ENCODE measurements around the gene STK39. TPM values are rescaled to one million over a fixed set of nuclear protein-coding genes. Genes with fewer than 3 reads are reported as not detected.
A peak's percentile ranks its signal among the peaks of the same experiment; 100 is the strongest.

Gene STK39
- total RNA-seq, 1 experiment from 2014 or later, result 13.8 TPM

GRCh38 chr2:167964650-167965413 lies 282.6 kb downstream of the STK39 start:
- Mint-ChIP-seq H3K27me3 (ENCODE audit: insufficient read depth, unreplicated experiment) (no peaks in the 10 kb centered on the region), H3K27ac (ENCODE audit: low read depth, unreplicated experiment) (no peak overlapping the region), H3K4me1 (ENCODE audit: insufficient read depth, unreplicated experiment) (no peaks in the 10 kb centered on the region), H3K4me3 (ENCODE audit: unreplicated experiment) (no peak overlapping the region), H3K9me3 (ENCODE audit: unreplicated experiment) (no peaks in the 10 kb centered on the region), H3K36me3 (ENCODE audit: insufficient read depth, unreplicated experiment) (no peaks in the 10 kb centered on the region)
- peak; percentile 13 for DNase-seq (ENCODE audit: unreplicated experiment)
- peak; percentile 24 for TF ChIP-seq CTCF (IDR thresholded peaks at IDR 0.05; ENCODE audit: unreplicated experiment)
- intact Hi-C loops (cut with micrococcal nuclease), result loop anchor here (1.0 to 10.0 kb wide), 2 partner anchors 153 to 370 kb away; no protein-coding TSS in a partner anchor
- BruUV-seq (replicated peaks), result no TSS peak
- POLR2A ChIA-PET, result no interaction called here
- CTCF ChIA-PET, result interaction anchor here (0.6 to 5.7 kb wide), 12 partner anchors 9 to 1434 kb away, joined by 3 to 83 read pairs (median 3); no protein-coding TSS in a partner anchor

GRCh38 chr2:167963899-167964649 lies 283.3 kb downstream of the STK39 start:
- Mint-ChIP-seq H3K27ac (ENCODE audit: low read depth, unreplicated experiment) (no peak overlapping the region), H3K9me3 (ENCODE audit: unreplicated experiment) (no peaks in the 10 kb centered on the region), H3K4me3 (ENCODE audit: unreplicated experiment) (no peak overlapping the region), H3K4me1 (ENCODE audit: insufficient read depth, unreplicated experiment) (no peaks in the 10 kb centered on the region), H3K36me3 (ENCODE audit: insufficient read depth, unreplicated experiment) (no peaks in the 10 kb centered on the region), H3K27me3 (ENCODE audit: insufficient read depth, unreplicated experiment) (no peaks in the 10 kb centered on the region)
- ChIA-PET POLR2A (no interaction called here), CTCF (interaction anchor here (0.8 to 5.7 kb wide), 3 partner anchors 21 to 154 kb away, joined by 3 to 83 read pairs (median 3); no protein-coding TSS in a partner anchor)
- no peak for TF ChIP-seq CTCF (IDR thresholded peaks at IDR 0.05; ENCODE audit: unreplicated experiment)
- BruUV-seq (replicated peaks), result no TSS peak
- DNase-seq (ENCODE audit: unreplicated experiment), result no peak
- intact Hi-C loops (cut with micrococcal nuclease), result loop anchor here (10.0 kb wide), 1 partner anchor 371 kb away; no protein-coding TSS in a partner anchor

GRCh38 chr2:167962436-167963226 lies 284.8 kb downstream of the STK39 start:
- H3K9me3 Mint-ChIP-seq (ENCODE audit: unreplicated experiment), result no peaks in the 10 kb centered on the region
- no peaks in the 10 kb centered on the region for H3K36me3 Mint-ChIP-seq (ENCODE audit: insufficient read depth, unreplicated experiment)
- intact Hi-C loops (cut with micrococcal nuclease), result loop anchor here (10.0 kb wide), 1 partner anchor 372 kb away; no protein-coding TSS in a partner anchor
- no peak overlapping the region for H3K27ac Mint-ChIP-seq (ENCODE audit: low read depth, unreplicated experiment)
- no peak for TF ChIP-seq CTCF (IDR thresholded peaks at IDR 0.05; ENCODE audit: unreplicated experiment)
- H3K4me3 Mint-ChIP-seq (ENCODE audit: unreplicated experiment), result no peak overlapping the region
- POLR2A ChIA-PET, result interaction anchor here (0.6 kb wide), 1 partner anchor 1150 kb away, joined by 3 read pairs; no protein-coding TSS in a partner anchor
- no peaks in the 10 kb centered on the region for H3K27me3 Mint-ChIP-seq (ENCODE audit: insufficient read depth, unreplicated experiment)
- DNase-seq (ENCODE audit: unreplicated experiment), result no peak
- no TSS peak for BruUV-seq (replicated peaks)
- no peaks in the 10 kb centered on the region for H3K4me1 Mint-ChIP-seq (ENCODE audit: insufficient read depth, unreplicated experiment)
- CTCF ChIA-PET, result interaction anchor here (0.5 to 5.7 kb wide), 2 partner anchors 155 to 1417 kb away, joined by 3 to 83 read pairs; no protein-coding TSS in a partner anchor

All from MCF 10A (cell line).